AG04450 (cell line): Measurements from ENCODE around the gene OR6V1. TPM values are rescaled to one million over a fixed set of nuclear protein-coding genes. Genes with fewer than 3 reads are reported as not detected.

Source experiments
- CTCF ChIA-PET: fragments of 300-600, 350-600 bp; formaldehyde crosslinking; extraction: SDS; loops from one replicate; lab custom pipeline; 2022; ENCODE audit warnings: antibody characterized with exemption, inconsistent platforms; lab: Charles Lee
- POLR2A ChIA-PET: fragments of 350-600 bp; formaldehyde crosslinking; extraction: SDS; loops from one replicate; lab custom pipeline; 2021; ENCODE audit warnings: antibody characterized with exemption, inconsistent platforms; lab: Yijun Ruan, JAX
- DNase-seq: peaks from one replicate; pipeline ENCODE4 v3.0.0-alpha.2; 2011; ENCODE audit warnings: low read depth, low spot score
- H3K27ac ChIP-seq: one replicate; pipeline ENCODE4 v1.5.1; 2012; ENCODE audit warnings: low read depth, low read length, control low read depth
- H3K27me3 ChIP-seq: one replicate; pipeline ENCODE4 v1.6.0; 2012; ENCODE audit warnings: low read length; ENCODE audit not compliant: control insufficient read depth, insufficient read depth
- H3K4me3 ChIP-seq: 2 replicates; pipeline ENCODE4 v1.5.1; 2011; ENCODE audit warnings: mild to moderate bottlenecking, low read depth, low read length, control low read depth
- H3K9me3 ChIP-seq: 2 replicates; pipeline ENCODE4 v1.5.1; 2012; ENCODE audit warnings: low read length; ENCODE audit not compliant: control insufficient read depth, insufficient read depth
- CTCF ChIP-seq: IDR thresholded peaks from 2 replicates; pipeline ENCODE4 v1.5.1; 2011; ENCODE audit warnings: low read depth, low read length, control low read depth, inconsistent platforms
- polyA plus RNA-seq: library from polyadenylated mRNA; depleted of rRNA; stranded (reverse); fragments of >200 nt; gene quantifications from 2 replicates; pipeline ENCODE4 v1.2.3, GENCODE V29; 2011

Gene OR6V1
- polyA plus RNA-seq, 1 experiment = not detected

DNA sequence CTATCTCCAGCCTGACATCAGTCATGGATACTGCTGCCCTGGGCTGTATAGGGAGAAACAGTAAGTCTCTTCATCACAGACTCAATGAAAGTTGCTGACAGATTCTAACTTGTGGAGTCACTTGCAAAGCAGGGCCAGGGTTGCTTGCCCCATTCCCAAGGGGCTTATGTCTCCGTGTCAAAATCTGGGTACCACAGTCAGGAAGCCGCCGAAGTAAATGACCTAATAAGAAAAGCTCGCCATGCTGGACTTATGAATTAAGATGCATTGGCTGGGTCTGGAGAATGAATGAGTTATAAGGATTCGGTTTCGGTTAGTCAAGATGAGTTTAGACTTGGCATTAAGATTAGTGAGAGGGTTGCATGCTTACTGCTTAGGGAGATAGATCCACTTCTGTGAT, 10.8 kb upstream of the OR6V1 start:
- CTCF ChIA-PET = interaction anchor here (3.0 kb wide), 1 partner anchor 174 kb away, joined by 12 read pairs; no protein-coding TSS in a partner anchor
- H3K9me3 ChIP-seq = no peaks in the 10 kb centered on the region; the same call in 1 of the 2 replicates
- TF ChIP-seq CTCF = no peak
- H3K27me3 ChIP-seq = no peaks in the 10 kb centered on the region
- no peak overlapping the region for H3K4me3 ChIP-seq
- DNase-seq = no peak
- POLR2A ChIA-PET = no interaction called here
- H3K27ac ChIP-seq = no peak overlapping the region

- Histone ChIP-seq H3K9me3 (no peaks in the 10 kb centered on the region; the same call in 1 of the 2 replicates), H3K27me3 (no peaks in the 10 kb centered on the region), H3K27ac (no peak overlapping the region), H3K4me3 (no peak overlapping the region)
- ChIA-PET POLR2A (no interaction called here), CTCF (interaction anchor here (3.0 kb wide), 1 partner anchor 173 kb away, joined by 12 read pairs; no protein-coding TSS in a partner anchor)
- TF ChIP-seq CTCF = no peak
- DNase-seq = no peak
Measured at GRCh38 chr7:143042159-143042789, 9.9 kb upstream of the OR6V1 start.

- no peak overlapping the region for H3K4me3 ChIP-seq
- DNase-seq = no peak
- no peak overlapping the region for H3K27ac ChIP-seq
- ChIA-PET POLR2A (no interaction called here), CTCF (interaction anchor here (3.0 kb wide), 1 partner anchor 172 kb away, joined by 12 read pairs; no protein-coding TSS in a partner anchor)
- H3K27me3 ChIP-seq = no peaks in the 10 kb centered on the region
- no peaks in the 10 kb centered on the region; the same call in 1 of the 2 replicates for H3K9me3 ChIP-seq
- no peak for TF ChIP-seq CTCF
Measured at GRCh38 chr7:143042790-143043271, 9.3 kb upstream of the OR6V1 start.

DNA sequence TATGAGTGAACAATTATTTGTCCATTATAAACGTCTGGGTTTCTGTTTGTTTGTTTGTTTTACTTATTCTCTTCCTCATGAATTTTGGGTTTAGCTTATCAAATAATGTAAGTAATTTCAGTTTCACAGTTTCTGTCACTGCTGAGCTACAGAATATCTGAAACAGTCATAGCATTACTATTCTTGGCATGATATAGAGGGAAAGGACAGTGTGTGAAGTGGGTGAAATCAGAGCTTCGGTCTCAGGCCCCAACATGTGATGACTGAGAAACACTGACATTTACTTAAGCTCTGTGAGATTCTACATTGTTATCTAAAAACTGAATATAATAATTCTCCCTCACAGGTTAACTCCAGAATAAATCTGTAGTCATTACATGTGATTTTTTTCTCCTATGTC, 8.8 kb upstream of the OR6V1 start:
- no peak for DNase-seq
- Histone ChIP-seq H3K27ac (no peak overlapping the region), H3K27me3 (no peaks in the 10 kb centered on the region), H3K4me3 (no peak overlapping the region), H3K9me3 (no peaks in the 10 kb centered on the region; the same call in 1 of the 2 replicates)
- ChIA-PET CTCF (interaction anchor here (3.0 kb wide), 1 partner anchor 172 kb away, joined by 12 read pairs; no protein-coding TSS in a partner anchor), POLR2A (no interaction called here)
- no peak for TF ChIP-seq CTCF

DNA sequence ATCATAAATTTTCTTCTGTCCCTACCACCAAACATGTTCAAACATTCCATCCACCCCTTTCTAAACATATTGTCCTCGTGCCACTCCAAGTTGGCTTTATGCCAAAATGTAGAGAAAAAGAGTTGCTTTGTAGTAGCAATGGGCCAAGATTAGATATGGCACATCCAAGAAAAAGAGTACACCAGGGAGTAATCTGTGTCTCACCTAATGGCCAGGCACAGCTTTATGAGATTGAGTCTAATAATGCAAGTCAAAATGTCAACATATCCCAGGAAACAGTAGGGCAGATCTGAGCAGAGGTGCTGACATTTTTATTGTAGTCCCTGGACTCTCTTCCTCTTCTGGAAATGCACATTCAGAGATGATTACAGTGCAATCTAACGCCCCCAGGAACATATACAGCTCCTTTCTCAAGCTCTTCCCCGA, 5.7 kb upstream of the OR6V1 start:
- Histone ChIP-seq H3K9me3 (peaks cover 3% of the 10 kb centered on the region), H3K4me3 (no peak overlapping the region), H3K27ac (no peak overlapping the region), H3K27me3 (no peaks in the 10 kb centered on the region)
- ChIA-PET CTCF (no interaction called here), POLR2A (no interaction called here)
- no peak for DNase-seq
- no peak for TF ChIP-seq CTCF
